GM06990 (cell line): ENCODE data around the gene U2AF1L4.

Source experiments
- DNase-seq: peaks from one replicate; pipeline ENCODE4 v3.0.0-alpha.2; 2011; ENCODE audit not compliant: insufficient read length; ENCODE audit errors: extremely low read depth
- H3K27me3 ChIP-seq: replicated peaks from 2 replicates; pipeline ENCODE4 v1.6.0; 2011; ENCODE audit warnings: low read length; ENCODE audit not compliant: control insufficient read depth, insufficient read depth
- H3K36me3 ChIP-seq: 2 replicates; pipeline ENCODE4 v1.5.1; 2011; ENCODE audit warnings: low read length; ENCODE audit not compliant: control insufficient read depth, insufficient read depth
- H3K4me3 ChIP-seq: replicated peaks from 2 replicates; pipeline ENCODE4 v1.5.1; 2011; ENCODE audit warnings: low read depth, mild to moderate bottlenecking, control low read depth, low read length
- CTCF ChIP-seq: IDR thresholded peaks from 2 replicates; pipeline ENCODE4 v1.5.1; 2011; ENCODE audit warnings: low read length, control low read depth, mild to moderate bottlenecking, inconsistent platforms; ENCODE audit not compliant: insufficient read depth, poor library complexity, severe bottlenecking

U2AF1L4 gene

GRCh38 chr19:35787227-35787799 is 42.1 kb upstream of the U2AF1L4 start:
- H3K36me3 ChIP-seq: no peaks in the 10 kb centered on the region
- H3K4me3 ChIP-seq: no peak overlapping the region
- no peaks in the 10 kb centered on the region for H3K27me3 ChIP-seq
- no peak for TF ChIP-seq CTCF
- DNase-seq: no peak

GRCh38 chr19:35786299-35787160 is 41.3 kb upstream of the U2AF1L4 start:
- no peaks in the 10 kb centered on the region for H3K27me3 ChIP-seq
- H3K4me3 ChIP-seq: no peak overlapping the region
- H3K36me3 ChIP-seq: no peaks in the 10 kb centered on the region; the same call in 1 of the 2 replicates
- DNase-seq: no peak
- TF ChIP-seq CTCF: no peak

GRCh38 chr19:35785339-35785627 is 40.1 kb upstream of the U2AF1L4 start:
- Histone ChIP-seq H3K36me3 (no peaks in the 10 kb centered on the region; the same call in 1 of the 2 replicates), H3K27me3 (no peaks in the 10 kb centered on the region), H3K4me3 (no peak overlapping the region)
- no peak for TF ChIP-seq CTCF
- DNase-seq: no peak

GRCh38 chr19:35784503-35785338 is 39.5 kb upstream of the U2AF1L4 start:
- no peak for DNase-seq
- Histone ChIP-seq H3K4me3 (no peak overlapping the region), H3K36me3 (no peaks in the 10 kb centered on the region; the same call in 1 of the 2 replicates), H3K27me3 (no peaks in the 10 kb centered on the region)
- TF ChIP-seq CTCF: no peak

- H3K36me3 ChIP-seq: no peaks in the 10 kb centered on the region; the same call in 1 of the 2 replicates
Measured at GRCh38 chr19:35783469-35784434, 38.5 kb upstream of the U2AF1L4 start.

More at GRCh38 chr19:35783469-35784434, 38.5 kb upstream of the U2AF1L4 start:
- H3K27me3 ChIP-seq: no peaks in the 10 kb centered on the region
- DNase-seq: no peak
- no peak overlapping the region for H3K4me3 ChIP-seq
- TF ChIP-seq CTCF: no peak
